Neuronal stem cell (in vitro differentiated cells): ENCODE data around the gene ZNF778.

Experiments used
- DNase-seq: peaks from one replicate; pipeline ENCODE4 v3.0.0-alpha.2; 2013; ENCODE audit warnings: low spot score
- H2AFZ ChIP-seq: one replicate; pipeline ENCODE4 v1.6.1; 2013; ENCODE audit warnings: mild to moderate bottlenecking, low read length, inconsistent platforms
- H2AK5ac ChIP-seq: 2 replicates; pipeline ENCODE4 v1.6.1; 2013; ENCODE audit warnings: low read depth, mild to moderate bottlenecking, inconsistent platforms, low read length, moderate library complexity, mixed read lengths
- H2BK120ac ChIP-seq: 2 replicates; pipeline ENCODE4 v1.6.1; 2013; ENCODE audit warnings: low read depth, mild to moderate bottlenecking, inconsistent platforms, low read length, moderate library complexity, mixed read lengths
- H2BK12ac ChIP-seq: one replicate; pipeline ENCODE4 v1.6.1; 2013; ENCODE audit warnings: low read length, inconsistent platforms
- H2BK15ac ChIP-seq: 2 replicates; pipeline ENCODE4 v1.6.1; 2013; ENCODE audit warnings: mild to moderate bottlenecking, low read length, inconsistent platforms, mixed read lengths
- H2BK5ac ChIP-seq: one replicate; pipeline ENCODE4 v1.6.1; 2013; ENCODE audit warnings: inconsistent platforms, mild to moderate bottlenecking, low read length, moderate library complexity
- H3K14ac ChIP-seq: one replicate; pipeline ENCODE4 v1.6.1; 2013; ENCODE audit warnings: low read length, inconsistent platforms
- H3K18ac ChIP-seq: 2 replicates; pipeline ENCODE4 v1.6.1; 2013; ENCODE audit warnings: low read length, inconsistent platforms
- H3K23ac ChIP-seq: 2 replicates; pipeline ENCODE4 v1.6.1; 2013; ENCODE audit warnings: low read depth, mild to moderate bottlenecking, mixed read lengths, low read length, inconsistent platforms; ENCODE audit not compliant: poor library complexity
- H3K27ac ChIP-seq: replicated peaks from 3 replicates; pipeline ENCODE4 v1.5.1; 2013; ENCODE audit warnings: low read length, inconsistent platforms
- H3K27me3 ChIP-seq, 3 experiments: 2 replicates each; pipeline ENCODE4 v1.6.1; 2013; ENCODE audit warnings: low read length in 3 of 3, mild to moderate bottlenecking in 2 of 3, inconsistent platforms in 1 of 3, low read depth in 1 of 3, mixed read lengths in 1 of 3, moderate library complexity in 1 of 3; ENCODE audit not compliant: control insufficient read depth in 3 of 3, insufficient read depth in 3 of 3
- H3K36me3 ChIP-seq, 2 donors: replicated peaks in 1 of 2; 2 replicates each; pipeline ENCODE4 v1.6.1; 2013; ENCODE audit warnings: low read length in 2 of 2; ENCODE audit not compliant: control insufficient read depth in 2 of 2, insufficient read depth in 2 of 2
- H3K4ac ChIP-seq: 2 replicates; pipeline ENCODE4 v1.6.1; 2013; ENCODE audit warnings: inconsistent platforms, mild to moderate bottlenecking, low read length, moderate library complexity
- H3K4me1 ChIP-seq, 2 donors: 1 replicate in 1 of 2; 2 replicates in 1 of 2; pipeline ENCODE4 v1.6.1; 2013; ENCODE audit warnings: low read length in 2 of 2, low read depth in 1 of 2; ENCODE audit not compliant: control insufficient read depth in 2 of 2, insufficient read depth in 1 of 2
- H3K4me2 ChIP-seq: one replicate; pipeline ENCODE4 v1.6.1; 2013; ENCODE audit warnings: mild to moderate bottlenecking, low read length, inconsistent platforms; ENCODE audit not compliant: insufficient read depth, poor library complexity, severe bottlenecking
- H3K4me3 ChIP-seq, 2 donors: 2 replicates each; pipeline ENCODE4 v1.5.1; 2013; ENCODE audit warnings: low read length in 2 of 2, mild to moderate bottlenecking in 2 of 2, inconsistent platforms in 1 of 2, moderate library complexity in 1 of 2
- H3K79me1 ChIP-seq: one replicate; pipeline ENCODE4 v1.6.1; 2013; ENCODE audit warnings: low read depth, mild to moderate bottlenecking, inconsistent platforms, low read length, moderate library complexity
- H3K9ac ChIP-seq: one replicate; pipeline ENCODE4 v1.6.1; 2013; ENCODE audit warnings: mild to moderate bottlenecking, low read depth, low read length, inconsistent platforms; ENCODE audit not compliant: poor library complexity
- H3K9me3 ChIP-seq, 2 donors: replicated peaks in 1 of 2; 2 replicates each; pipeline versions ENCODE3 to v1.6.1; 2013; ENCODE audit warnings: low read length in 2 of 2, mild to moderate bottlenecking in 2 of 2, inconsistent platforms in 1 of 2, low read depth in 1 of 2, mixed read lengths in 1 of 2, moderate library complexity in 1 of 2; ENCODE audit not compliant: control insufficient read depth in 2 of 2, insufficient read depth in 1 of 2
- H4K8ac ChIP-seq: one replicate; pipeline ENCODE4 v1.6.1; 2013; ENCODE audit warnings: low read depth, mild to moderate bottlenecking, inconsistent platforms, low read length, moderate library complexity
- H4K91ac ChIP-seq: one replicate; pipeline ENCODE4 v1.6.1; 2013; ENCODE audit warnings: low read length, low read depth, mild to moderate bottlenecking, inconsistent platforms; ENCODE audit not compliant: poor library complexity
- WGBS, 2 donors: extraction: QIAGEN DNeasy Blood & Tissue Kit; methylation state at CpG; one replicate each; pipeline ENCODE4 v1.1.7; 2013; ENCODE audit warnings: missing lambda C conversion rate in 2 of 2, mixed read lengths in 1 of 2; ENCODE audit not compliant: insufficient read length in 2 of 2, insufficient replicate concordance in 1 of 2; ENCODE audit errors: extremely low coverage in 2 of 2; 5-methylcytosine and 5-hydroxymethylcytosine counted together

ZNF778 gene

GRCh38 chr16:89183463-89183862 lies 34.0 kb upstream of the ZNF778 start:
- Histone ChIP-seq H3K4me3 (no peak overlapping the region), H3K9ac (no peak overlapping the region), H3K4me2 (no peak overlapping the region), H3K79me1 (no peaks in the 10 kb centered on the region), H3K14ac (no peak overlapping the region), H2BK15ac (no peak overlapping the region), H2BK12ac (no peak overlapping the region), H3K27me3 (peaks cover 0 to 18% (median 5%) of the 10 kb centered on the region in 3 experiments), H2BK5ac (no peak overlapping the region), H2AK5ac (no peak overlapping the region), H3K9me3 (no peaks in the 10 kb centered on the region), H3K36me3 (no peaks in the 10 kb centered on the region), H4K8ac (no peak overlapping the region), H3K4ac (no peak overlapping the region), H3K4me1 (no peaks in the 10 kb centered on the region), H3K23ac (peak overlapping the region; percentile 55), H3K18ac (no peak overlapping the region), H2BK120ac (no peak overlapping the region), H2AFZ (no peak overlapping the region), H4K91ac (no peak overlapping the region), H3K27ac (no peak overlapping the region)
- no peak for DNase-seq
- WGBS, 2 donors = no CpG with 5 or more reads among the region's 13 CpGs

- Histone ChIP-seq H2AK5ac (peak overlapping the region; percentile 70), H3K27ac (no peak overlapping the region), H3K4me1 (no peaks in the 10 kb centered on the region), H2BK15ac (no peak overlapping the region), H3K23ac (peak overlapping the region; percentile 97), H3K18ac (no peak overlapping the region), H2BK120ac (no peak overlapping the region), H4K8ac (no peak overlapping the region), H3K27me3 (peaks cover 0 to 12% (median 5%) of the 10 kb centered on the region in 3 experiments), H2AFZ (no peak overlapping the region), H3K14ac (peak overlapping the region; percentile 89), H3K9ac (no peak overlapping the region), H3K36me3 (no peaks in the 10 kb centered on the region), H3K4ac (no peak overlapping the region), H3K79me1 (no peaks in the 10 kb centered on the region), H4K91ac (peak overlapping the region; percentile 97), H3K4me3 (no peak overlapping the region), H2BK5ac (no peak overlapping the region), H3K9me3 (no peaks in the 10 kb centered on the region), H2BK12ac (peak overlapping the region; percentile 41), H3K4me2 (no peak overlapping the region)
- WGBS, 2 donors = no CpG with 5 or more reads among the region's 26 CpGs
- DNase-seq = no peak
These were observed 33.4 kb upstream of the ZNF778 start for GRCh38 chr16:89183975-89184676.

- H4K91ac ChIP-seq = peak overlapping the region; percentile 97
- no peak overlapping the region for H3K4me2 ChIP-seq
- H3K9me3 ChIP-seq = no peaks in the 10 kb centered on the region
- no peak overlapping the region for H3K4me3 ChIP-seq
- H3K79me1 ChIP-seq = no peaks in the 10 kb centered on the region
- H3K9ac ChIP-seq = peak overlapping the region; percentile 21
- H4K8ac ChIP-seq = peak overlapping the region; percentile 3
- H2BK12ac ChIP-seq = no peak overlapping the region
- H3K23ac ChIP-seq = peak overlapping the region; percentile 97
- H3K14ac ChIP-seq = peak overlapping the region; percentile 89
- H2BK120ac ChIP-seq = no peak overlapping the region
- H3K18ac ChIP-seq = peak overlapping the region; percentile 64
- H3K4ac ChIP-seq = no peak overlapping the region
- no peak overlapping the region for H2AFZ ChIP-seq
- peaks cover 0 to 12% (median 6%) of the 10 kb centered on the region in 3 experiments for H3K27me3 ChIP-seq
- no peak overlapping the region for H3K27ac ChIP-seq
- H2BK15ac ChIP-seq = no peak overlapping the region
- no peaks in the 10 kb centered on the region for H3K36me3 ChIP-seq
- no peak overlapping the region for H2BK5ac ChIP-seq
- peak overlapping the region; percentile 63 for H2AK5ac ChIP-seq
- no peaks in the 10 kb centered on the region for H3K4me1 ChIP-seq
- DNase-seq = no peak
- WGBS, 2 donors = no CpG with 5 or more reads among the region's 9 CpGs
These were observed 32.9 kb upstream of the ZNF778 start for GRCh38 chr16:89184677-89184932.

GRCh38 chr16:89184933-89185794 lies 32.3 kb upstream of the ZNF778 start:
- H4K8ac ChIP-seq = peak overlapping the region; percentile 3
- no peak overlapping the region for H3K4ac ChIP-seq
- H3K79me1 ChIP-seq = no peaks in the 10 kb centered on the region
- no peak overlapping the region for H3K4me2 ChIP-seq
- no peak overlapping the region for H3K4me3 ChIP-seq
- no peak overlapping the region for H2BK12ac ChIP-seq
- no peaks in the 10 kb centered on the region for H3K9me3 ChIP-seq
- H3K9ac ChIP-seq = peak overlapping the region; percentile 21
- peak overlapping the region; percentile 63 for H2AK5ac ChIP-seq
- H3K4me1 ChIP-seq = no peaks in the 10 kb centered on the region
- H3K27ac ChIP-seq = no peak overlapping the region
- no peak overlapping the region for H2AFZ ChIP-seq
- peak overlapping the region; percentile 97 for H4K91ac ChIP-seq
- no peak overlapping the region for H2BK15ac ChIP-seq
- H3K14ac ChIP-seq = peak overlapping the region; percentile 89
- H2BK5ac ChIP-seq = no peak overlapping the region
- H3K23ac ChIP-seq = peak overlapping the region; percentile 97
- H2BK120ac ChIP-seq = no peak overlapping the region
- DNase-seq = no peak
- no CpG with 5 or more reads among the region's 48 CpGs for WGBS, 2 donors
- no peaks in the 10 kb centered on the region for H3K36me3 ChIP-seq
- H3K27me3 ChIP-seq = peaks cover 0 to 11% (median 6%) of the 10 kb centered on the region in 3 experiments
- peak overlapping the region; percentile 76 for H3K18ac ChIP-seq
